Spleen (tissue), 7 donors: ENCODE data around the gene OR6B1.

Experiments used
- CTCF ChIP-seq, 11 experiments: fragments of 200-600 bp in 7 of 11; fragments of 450-650 bp in 4 of 11; sonication (generic) in 4 of 11; IDR thresholded peaks in 8 of 11; conservative IDR thresholded peaks in 3 of 11; 1 replicate in 7 of 11; 2 replicates in 4 of 11; pipeline versions ENCODE4 v1.4.0 to v1.8.0; 2016 to 2021; ENCODE audit warnings: antibody characterized with exemption in 11 of 11, inconsistent platforms in 4 of 11, mild to moderate bottlenecking in 1 of 11
- POLR2A ChIP-seq, 3 donors: fragments of 450-650 bp; IDR thresholded peaks; one replicate each; pipeline ENCODE4 v1.5.1; 2017; ENCODE audit warnings: antibody characterized with exemption in 3 of 3, mild to moderate bottlenecking in 1 of 3
- donor health status: DM: no; HTN: no; CAD: no; lungs with moderate emphysema.
- donor health status: DM: no; HTN: no; CAD: no.
- donor health status: DM: no; HTN: no; CAD: no.

GRCh38 chr7:144036302-144036885, 36.3 kb downstream of the OR6B1 start:
- TF ChIP-seq CTCF (IDR thresholded peaks at IDR 0.05 in 8 of 11, conservative IDR thresholded peaks at IDR 0.05 in 3 of 11) (no peak), POLR2A (IDR thresholded peaks at IDR 0.05) (no peak)
